RPMI7951 (cell line): ENCODE data around the gene CSPG4. TPM values are rescaled to one million over a fixed set of nuclear protein-coding genes. Genes with fewer than 3 reads are reported as not detected.
A peak's percentile ranks its signal among the peaks of the same experiment; 100 is the strongest.

ENCODE experiments used
- DNase-seq: peaks from one replicate; pipeline ENCODE4 v3.0.0-alpha.2; 2012; ENCODE audit warnings: low read depth
- total RNA-seq: library from RNA; depleted of rRNA; stranded (reverse); fragments of >200 nt; shearing (Covaris generic); gene quantifications from 2 replicates; pipeline ENCODE4 v1.2.3, GENCODE V29; 2014

The CSPG4 gene
- total RNA-seq, 1 experiment from 2014 or later: 31.4 TPM

GRCh38 chr15:75672646-75673425, 39.8 kb downstream of the CSPG4 start:
- DNase-seq: peak; percentile 59

- DNase-seq: peak; percentile 15
These were observed 40.7 kb downstream of the CSPG4 start for GRCh38 chr15:75671730-75672602.

GRCh38 chr15:75669879-75670212, 42.8 kb downstream of the CSPG4 start:
- DNase-seq: no peak

- peak; percentile 22 for DNase-seq
These were observed 43.3 kb downstream of the CSPG4 start for GRCh38 chr15:75669191-75669878.

- DNase-seq: peak; percentile 98
These were observed 45.7 kb downstream of the CSPG4 start for GRCh38 chr15:75666823-75667501.

GRCh38 chr15:75663931-75664421, 48.7 kb downstream of the CSPG4 start:
- DNase-seq: no peak

- no peak for DNase-seq
These were observed 49.7 kb downstream of the CSPG4 start for GRCh38 chr15:75662823-75663519.

GRCh38 chr15:75661756-75662140, 50.9 kb downstream of the CSPG4 start:
- no peak for DNase-seq

- peak; percentile 80 for DNase-seq
These were observed 51.4 kb downstream of the CSPG4 start for GRCh38 chr15:75661100-75661755.

GRCh38 chr15:75659928-75660645, 52.6 kb downstream of the CSPG4 start:
- no peak for DNase-seq

GRCh38 chr15:75659141-75659771, 53.4 kb downstream of the CSPG4 start:
- no peak for DNase-seq

- DNase-seq: no peak
These were observed 55.8 kb downstream of the CSPG4 start for GRCh38 chr15:75656813-75657212.

- no peak for DNase-seq
These were observed 56.3 kb downstream of the CSPG4 start for GRCh38 chr15:75656331-75656730.

GRCh38 chr15:75655931-75656330, 56.7 kb downstream of the CSPG4 start:
- no peak for DNase-seq

GRCh38 chr15:75654201-75654907, 58.3 kb downstream of the CSPG4 start:
- DNase-seq: no peak

GRCh38 chr15:75653347-75653913, 59.2 kb downstream of the CSPG4 start:
- no peak for DNase-seq

- no peak for DNase-seq
These were observed 60.7 kb downstream of the CSPG4 start for GRCh38 chr15:75651810-75652543.
